ENCODE results near the gene FRMD6.

The FRMD6 gene

GRCh38 chr14:51616724-51617409 is 34.8 kb upstream of the FRMD6 start:
- TF ChIP-seq CTCF (IDR thresholded peaks at IDR 0.05; ENCODE audit: low read depth, low read length, missing control alignments) = no peak
- DNase-seq (ENCODE audit: low read depth) = no peak
- no peak overlapping the region for H3K4me3 ChIP-seq (ENCODE audit: low read depth, low read length)

GRCh38 chr14:51619561-51619960 is 32.1 kb upstream of the FRMD6 start:
- no peak for DNase-seq (ENCODE audit: low read depth)
- TF ChIP-seq CTCF (IDR thresholded peaks at IDR 0.05; ENCODE audit: low read depth, low read length, missing control alignments) = no peak
- H3K4me3 ChIP-seq (ENCODE audit: low read depth, low read length) = no peak overlapping the region

- DNase-seq (ENCODE audit: low read depth) = no peak
- no peak for TF ChIP-seq CTCF (IDR thresholded peaks at IDR 0.05; ENCODE audit: low read depth, low read length, missing control alignments)
- H3K4me3 ChIP-seq (ENCODE audit: low read depth, low read length) = no peak overlapping the region
Observed at GRCh38 chr14:51620056-51620455, 31.7 kb upstream of the FRMD6 start.

- no peak overlapping the region for H3K4me3 ChIP-seq (ENCODE audit: low read depth, low read length)
- no peak for TF ChIP-seq CTCF (IDR thresholded peaks at IDR 0.05; ENCODE audit: low read depth, low read length, missing control alignments)
- no peak for DNase-seq (ENCODE audit: low read depth)
Observed at GRCh38 chr14:51621654-51622053, 30.1 kb upstream of the FRMD6 start.

GRCh38 chr14:51622376-51622775 is 29.3 kb upstream of the FRMD6 start:
- TF ChIP-seq CTCF (IDR thresholded peaks at IDR 0.05; ENCODE audit: low read depth, low read length, missing control alignments) = no peak
- no peak overlapping the region for H3K4me3 ChIP-seq (ENCODE audit: low read depth, low read length)
- DNase-seq (ENCODE audit: low read depth) = no peak

GRCh38 chr14:51624955-51625569 is 26.6 kb upstream of the FRMD6 start:
- TF ChIP-seq CTCF (IDR thresholded peaks at IDR 0.05; ENCODE audit: low read depth, low read length, missing control alignments) = no peak
- H3K4me3 ChIP-seq (ENCODE audit: low read depth, low read length) = no peak overlapping the region
- no peak for DNase-seq (ENCODE audit: low read depth)

GRCh38 chr14:51626185-51626584 is 25.5 kb upstream of the FRMD6 start:
- no peak for TF ChIP-seq CTCF (IDR thresholded peaks at IDR 0.05; ENCODE audit: low read depth, low read length, missing control alignments)
- H3K4me3 ChIP-seq (ENCODE audit: low read depth, low read length) = no peak overlapping the region
- no peak for DNase-seq (ENCODE audit: low read depth)

All from GM12864 (cell line).